Gastrocnemius medialis (tissue), 4 donors: ENCODE measurements around the gene SH3BP1.

ENCODE experiments used
- CTCF ChIP-seq, 5 experiments: fragments of 450-650 bp in 3 of 5; fragments of 200-600 bp in 2 of 5; sonication (generic) in 2 of 5; IDR thresholded peaks in 4 of 5; conservative IDR thresholded peaks in 1 of 5; 1 replicate in 4 of 5; 2 replicates in 1 of 5; pipeline ENCODE4 v1.5.1; 2016 to 2019; ENCODE audit warnings: antibody characterized with exemption in 5 of 5, mild to moderate bottlenecking in 3 of 5, moderate library complexity in 3 of 5
- POLR2A ChIP-seq, 2 donors: fragments of 450-650 bp; IDR thresholded peaks; one replicate each; pipeline ENCODE4 v1.6.1; 2017; ENCODE audit warnings: antibody characterized with exemption in 2 of 2, mild to moderate bottlenecking in 2 of 2, moderate library complexity in 2 of 2

DNA sequence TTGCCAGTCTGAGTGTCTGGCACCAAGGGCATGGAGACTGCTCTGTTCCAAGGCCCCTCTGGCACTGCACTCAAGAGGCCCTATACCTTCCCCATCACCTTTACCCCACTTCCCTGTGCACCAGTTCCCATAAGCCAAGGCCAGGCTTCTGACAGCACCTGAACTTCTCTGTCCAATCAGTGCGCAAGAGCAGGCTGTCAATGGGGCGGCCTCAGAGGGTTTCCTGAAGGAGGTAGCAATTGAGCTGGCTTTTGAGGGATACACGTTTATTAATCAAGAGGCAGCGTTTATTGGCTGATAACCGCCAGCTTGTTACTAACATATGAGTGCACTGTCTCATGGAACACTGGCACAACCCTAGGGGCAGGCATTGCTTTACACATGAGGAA lies 2.1 kb downstream of the SH3BP1 start:
- no peak for TF ChIP-seq CTCF (IDR thresholded peaks at IDR 0.05 in 4 of 5, conservative IDR thresholded peaks at IDR 0.05 in 1 of 5)
- TF ChIP-seq POLR2A (IDR thresholded peaks at IDR 0.05), result no peak
